ENCODE results near the gene FAM168A. TPM values are rescaled to one million over a fixed set of nuclear protein-coding genes. Genes with fewer than 3 reads are reported as not detected.

FAM168A gene
- total and polyA plus RNA-seq, 2 of the 8 experiments (the other 6 are each of a cell fraction or from before 2014, with no cell fraction given): 17.1 to 21.6 TPM

GRCh38 chr11:73516080-73516479 is 81.8 kb downstream of the FAM168A start:
- no peak overlapping the region for H3K14ac ChIP-seq (ENCODE audit: insufficient read length)
- no peak overlapping the region for H4K91ac ChIP-seq (replicated peaks; ENCODE audit: insufficient read length, low read length)
- no peaks in the 10 kb centered on the region for H3K4me1 ChIP-seq (replicated peaks in 1 of 4; ENCODE audit: control insufficient read depth in 3 of 4, insufficient read depth in 4 of 4, low read length in 3 of 4)
- H2BK120ac ChIP-seq (replicated peaks; ENCODE audit: low read depth, low read length): no peak overlapping the region
- no peak overlapping the region for H3K4me3 ChIP-seq (ENCODE audit: extremely low read depth in 1 of 4, insufficient read depth in 2 of 4, low read depth in 3 of 4, low read length in 4 of 4)
- ChIA-PET CTCF (ENCODE audit: partially characterized antibody) (interaction anchor here (0.6 to 1.1 kb wide), 3 partner anchors 37 to 102 kb away, joined by 3 read pairs; no protein-coding TSS in a partner anchor), POLR2A (ENCODE audit: partially characterized antibody) (no interaction called here)
- peaks cover 4% of the 10 kb centered on the region; the same call in 1 of the 2 replicates for H3K79me1 ChIP-seq (ENCODE audit: low read depth, low read length)
- no peak for FAIRE-seq
- H3K23me2 ChIP-seq (ENCODE audit: low read depth, low read length): peaks cover 2% of the 10 kb centered on the region; the same call in 1 of the 2 replicates
- H3K23ac ChIP-seq (ENCODE audit: insufficient read length): no peak overlapping the region
- H3K56ac ChIP-seq (replicated peaks; ENCODE audit: insufficient read length, low read depth, low read length): no peak overlapping the region
- H4K5ac ChIP-seq (ENCODE audit: insufficient read length, low read depth, low read length): no peak overlapping the region
- H3K27me3 ChIP-seq (replicated peaks in 1 of 4; ENCODE audit: control insufficient read depth in 3 of 4, extremely low read depth in 1 of 4, insufficient read depth in 3 of 4, low read length in 3 of 4): no peaks in the 10 kb centered on the region
- H3K4ac ChIP-seq (replicated peaks; ENCODE audit: insufficient read length, low read depth, low read length): no peak overlapping the region
- H2BK5ac ChIP-seq (ENCODE audit: low read depth, low read length): no peak overlapping the region
- no peak overlapping the region for H2AK5ac ChIP-seq (ENCODE audit: low read depth, low read length)
- no peaks in the 10 kb centered on the region; a peak in 1 of 4 replicates for H3K79me2 ChIP-seq (ENCODE audit: control insufficient read depth in 1 of 2, insufficient read depth in 2 of 2, low read length in 2 of 2)
- no peak overlapping the region for H3K27ac ChIP-seq (ENCODE audit: low read depth, low read length)
- H3K18ac ChIP-seq (ENCODE audit: extremely low read depth, low read length): no peak overlapping the region
- H3K9me3 ChIP-seq (ENCODE audit: insufficient read depth in 2 of 2, low read depth in 1 of 2, low read length in 1 of 2): no peaks in the 10 kb centered on the region
- no peak overlapping the region for H2BK15ac ChIP-seq (ENCODE audit: low read length)
- H2AFZ ChIP-seq (ENCODE audit: low read length): no peak overlapping the region
- no peaks in the 10 kb centered on the region for H3K36me3 ChIP-seq (ENCODE audit: control insufficient read depth in 2 of 4, insufficient read depth in 4 of 4, low read length in 3 of 4)
- no peak overlapping the region for H2BK20ac ChIP-seq (ENCODE audit: low read length)
- DNase-seq (ENCODE audit: low read depth in 1 of 2, low spot score in 2 of 2): no peak
- no peak overlapping the region for H3K9ac ChIP-seq (replicated peaks in 1 of 4; ENCODE audit: extremely low read depth in 1 of 4, low read depth in 3 of 4, low read length in 3 of 4)
- no peak overlapping the region for H2BK12ac ChIP-seq (ENCODE audit: low read depth, low read length)
- H3K4me2 ChIP-seq (ENCODE audit: insufficient read depth in 1 of 2, low read depth in 2 of 2, low read length in 2 of 2): no peak overlapping the region
- H4K20me1 ChIP-seq (replicated peaks in 1 of 2; ENCODE audit: control insufficient read depth in 1 of 2, insufficient read depth in 2 of 2, low read length in 2 of 2): no peaks in the 10 kb centered on the region
- H4K8ac ChIP-seq (ENCODE audit: extremely low read depth, insufficient read depth, low read length): no peak overlapping the region
- 0 out of 2 replicates have a peak, but pooled peaks have one; percentile 55 for TF ChIP-seq KDM1A (IDR thresholded peaks at IDR 0.05; ENCODE audit: borderline replicate concordance, low read length)
- TF ChIP-seq RNF2 (IDR thresholded peaks at IDR 0.05; ENCODE audit: borderline replicate concordance, low read depth, low read length, missing control alignments, poor library complexity, severe bottlenecking): no peak
- no peak for TF ChIP-seq RFX5 (IDR thresholded peaks at IDR 0.05; ENCODE audit: borderline replicate concordance, low read depth, low read length)
- no peak for TF ChIP-seq KDM5A (IDR thresholded peaks at IDR 0.05; ENCODE audit: low read length)
- TF ChIP-seq NRF1 (IDR thresholded peaks at IDR 0.05; ENCODE audit: low read depth, low read length): no peak
- no peak for TF ChIP-seq SAP30 (IDR thresholded peaks at IDR 0.05; ENCODE audit: insufficient read depth, insufficient replicate concordance, low read length)
- TF ChIP-seq HDAC2 (IDR thresholded peaks at IDR 0.05; ENCODE audit: borderline replicate concordance in 1 of 2, low read depth in 2 of 2, low read length in 2 of 2): peak in 1 of 2 experiments; percentile 53; a peak in 1 of 4 replicates

All from H1 (cell line).